Sigmoid colon (tissue), 7 donors: ENCODE data around the gene MRPL19. TPM values are rescaled to one million over a fixed set of nuclear protein-coding genes. Genes with fewer than 3 reads are reported as not detected.
"Not testable (repeated sequence)": the region's sequence is repeated elsewhere in the genome, so short reads cannot be mapped to it uniquely, and the experiment has no call there.

ENCODE experiments used
- DNase-seq: peaks from one replicate; pipeline ENCODE4 v3.0.0-alpha.2; 2019
- H3K27ac ChIP-seq, 4 donors: fragments of 200-600 bp; sonication (generic); one replicate each; pipeline ENCODE4 v1.5.1; 2016 to 2019; ENCODE audit warnings: mild to moderate bottlenecking in 1 of 4
- H3K27me3 ChIP-seq, 3 donors: fragments of 200-600 bp; sonication (generic); one replicate each; pipeline ENCODE4 v1.5.1; 2019; ENCODE audit warnings: mild to moderate bottlenecking in 1 of 3
- H3K36me3 ChIP-seq, 4 donors: fragments of 200-600 bp; sonication (generic); one replicate each; pipeline ENCODE4 v1.5.1; 2016 to 2019
- H3K4me1 ChIP-seq, 4 donors: fragments of 200-600 bp; sonication (generic); one replicate each; pipeline ENCODE4 v1.5.1; 2017 to 2019
- H3K4me3 ChIP-seq, 4 donors: fragments of 200-600 bp; sonication (generic); one replicate each; pipeline ENCODE4 v1.5.1; 2017 to 2019; ENCODE audit warnings: mild to moderate bottlenecking in 2 of 4, moderate library complexity in 1 of 4
- H3K9me3 ChIP-seq, 4 donors: fragments of 200-600 bp in 3 of 4; sonication (generic) in 3 of 4; one replicate each; pipeline versions ENCODE4 v1.5.1 to v1.6.1; 2013 to 2019
- EP300 ChIP-seq, 4 donors: sonication (generic); formaldehyde crosslinking; IDR thresholded peaks; one replicate each; pipeline ENCODE4 v1.6.1; 2017; ENCODE audit warnings: antibody characterized with exemption in 4 of 4
- POLR2A ChIP-seq, 2 donors: fragments of 450-650 bp; IDR thresholded peaks; one replicate each; pipeline ENCODE4 v1.6.1; 2016; ENCODE audit warnings: antibody characterized with exemption in 2 of 2, mild to moderate bottlenecking in 2 of 2, moderate library complexity in 2 of 2
- POLR2AphosphoS5 ChIP-seq, 4 donors: sonication (generic); formaldehyde crosslinking; IDR thresholded peaks; one replicate each; pipeline ENCODE4 v1.6.1; 2017; ENCODE audit warnings: antibody characterized with exemption in 4 of 4
- WGBS, 2 donors: extraction: QIAGEN DNeasy Blood & Tissue Kit; methylation state at CpG; one replicate each; pipeline ENCODE4 v1.1.7; 2013; 5-methylcytosine and 5-hydroxymethylcytosine counted together
- intact Hi-C: fragments of 100-400 bp; cut with DNase I; formaldehyde crosslinking; loops from one replicate; pipeline ENCODE4 v1.15.1; 2023
- polyA plus RNA-seq, 3 donors: library from polyadenylated mRNA; stranded (reverse); fragments of 200-250 nt; gene quantifications; one replicate each; pipeline ENCODE4 v1.2.3, GENCODE V29; 2013
- total RNA-seq, 4 donors: library from RNA; depleted of rRNA; stranded (reverse); fragments of >200 nt; gene quantifications; one replicate each; pipeline ENCODE4 v1.1.0, GENCODE V29; 2016
- TF ChIP-seq, protein P1 (sequence below), 4 experiments: fragments of 450-650 bp in 3 of 4; fragments of 200-600 bp in 1 of 4; IDR thresholded peaks; one replicate each; pipeline ENCODE4 v1.5.1; 2016 to 2019; ENCODE audit warnings: antibody characterized with exemption in 4 of 4, mild to moderate bottlenecking in 3 of 4, moderate library complexity in 2 of 4
- donor health status: healthy with polysubstance abuse.
- donor health status: Bipolar disorder and iron deficiency.
- donor health status: healthy.

MRPL19 gene
- total and polyA plus RNA-seq, 7 donors, result 24.8 to 52.1 (median 36.4) TPM

DNA sequence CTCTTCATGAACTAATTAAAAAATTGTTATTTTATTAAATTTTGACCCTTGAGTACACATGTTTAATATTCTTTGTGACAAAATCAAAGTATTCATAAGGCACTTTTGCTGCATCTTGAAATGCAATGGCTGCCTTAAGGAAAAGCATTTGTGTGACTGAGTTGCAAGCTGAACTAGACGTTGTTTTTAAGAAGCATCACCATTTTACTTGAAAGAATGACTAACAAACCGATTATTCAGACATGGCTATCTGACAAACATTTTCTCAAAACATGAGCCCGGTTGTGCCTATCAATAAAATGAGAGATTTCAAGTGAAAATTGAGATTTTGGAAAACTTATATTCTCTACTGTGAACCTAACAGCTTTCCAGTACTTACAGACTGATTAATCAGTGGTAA lies 61.3 kb downstream of the MRPL19 start:
- Histone ChIP-seq H3K27me3 (no peaks in the 10 kb centered on the region), H3K4me3 (no peak overlapping the region), H3K36me3 (peaks cover 0 to 33% (median 11%) of the 10 kb centered on the region in 4 donors), H3K27ac (no peak overlapping the region), H3K9me3 (no peaks in the 10 kb centered on the region), H3K4me1 (peaks cover 0 to 29% (median 21%) of the 10 kb centered on the region in 4 donors)
- intact Hi-C loops, result no loop called here
- 82 to 89% methylated on average over 3 of the region's 3 CpGs for WGBS, 2 donors
- DNase-seq, result no peak
- TF ChIP-seq, protein P1, sequence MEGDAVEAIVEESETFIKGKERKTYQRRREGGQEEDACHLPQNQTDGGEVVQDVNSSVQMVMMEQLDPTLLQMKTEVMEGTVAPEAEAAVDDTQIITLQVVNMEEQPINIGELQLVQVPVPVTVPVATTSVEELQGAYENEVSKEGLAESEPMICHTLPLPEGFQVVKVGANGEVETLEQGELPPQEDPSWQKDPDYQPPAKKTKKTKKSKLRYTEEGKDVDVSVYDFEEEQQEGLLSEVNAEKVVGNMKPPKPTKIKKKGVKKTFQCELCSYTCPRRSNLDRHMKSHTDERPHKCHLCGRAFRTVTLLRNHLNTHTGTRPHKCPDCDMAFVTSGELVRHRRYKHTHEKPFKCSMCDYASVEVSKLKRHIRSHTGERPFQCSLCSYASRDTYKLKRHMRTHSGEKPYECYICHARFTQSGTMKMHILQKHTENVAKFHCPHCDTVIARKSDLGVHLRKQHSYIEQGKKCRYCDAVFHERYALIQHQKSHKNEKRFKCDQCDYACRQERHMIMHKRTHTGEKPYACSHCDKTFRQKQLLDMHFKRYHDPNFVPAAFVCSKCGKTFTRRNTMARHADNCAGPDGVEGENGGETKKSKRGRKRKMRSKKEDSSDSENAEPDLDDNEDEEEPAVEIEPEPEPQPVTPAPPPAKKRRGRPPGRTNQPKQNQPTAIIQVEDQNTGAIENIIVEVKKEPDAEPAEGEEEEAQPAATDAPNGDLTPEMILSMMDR (IDR thresholded peaks at IDR 0.05), result no peak
- TF ChIP-seq EP300 (IDR thresholded peaks at IDR 0.05) (no peak), POLR2AphosphoS5 (IDR thresholded peaks at IDR 0.05) (no peak), POLR2A (IDR thresholded peaks at IDR 0.05) (no peak)

DNA sequence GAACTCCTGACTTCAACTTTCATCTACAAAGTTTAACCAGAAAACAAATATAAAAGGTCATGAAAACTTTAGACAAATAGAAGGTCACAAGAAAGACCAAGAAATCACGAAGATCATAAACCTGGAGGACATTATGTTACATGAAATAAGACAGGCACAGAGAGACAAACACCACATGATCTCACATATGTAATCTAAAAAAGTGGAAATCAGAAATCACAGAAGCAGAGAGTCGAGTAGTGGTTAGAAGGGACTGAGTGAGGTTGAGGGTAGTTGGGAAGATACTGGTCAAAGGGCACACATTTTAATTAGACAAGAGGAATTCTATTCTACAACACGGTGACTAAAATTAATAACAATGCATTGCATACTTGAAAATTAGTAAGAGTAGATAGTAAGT lies 62.7 kb downstream of the MRPL19 start:
- Histone ChIP-seq H3K36me3 (peaks cover 0 to 19% (median 10%) of the 10 kb centered on the region in 4 donors), H3K27ac (no peak overlapping the region), H3K9me3 (no peaks in the 10 kb centered on the region), H3K4me3 (peak overlapping the region in 2 of 4 donors; percentile 60 to 76), H3K4me1 (peaks cover 0 to 29% (median 21%) of the 10 kb centered on the region in 4 donors), H3K27me3 (no peaks in the 10 kb centered on the region)
- intact Hi-C loops, result no loop called here
- TF ChIP-seq POLR2AphosphoS5 (IDR thresholded peaks at IDR 0.05) (no peak), POLR2A (IDR thresholded peaks at IDR 0.05) (no peak), EP300 (IDR thresholded peaks at IDR 0.05) (no peak)
- TF ChIP-seq, protein P1 (IDR thresholded peaks at IDR 0.05), result no peak
- WGBS, 2 donors, result 10 to 39% methylated on average over 3 of the region's 3 CpGs
- no peak for DNase-seq

DNA sequence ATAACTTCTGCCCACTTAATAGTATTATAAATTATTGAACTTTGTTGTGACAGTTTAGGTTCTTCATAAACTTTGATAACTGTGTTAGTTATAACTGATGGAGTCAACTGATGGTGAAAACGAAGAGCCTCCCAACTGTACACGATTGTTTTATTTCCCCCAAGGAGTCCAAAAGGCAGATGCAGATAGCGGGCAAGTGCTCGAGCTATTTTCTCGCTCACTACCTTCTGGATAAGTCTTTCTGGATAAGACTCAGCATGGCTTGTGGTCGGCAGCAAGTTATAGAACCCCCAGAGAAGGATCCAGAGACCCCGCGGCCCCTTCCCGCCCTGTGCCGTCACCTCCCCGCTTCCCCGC lies 63.6 kb downstream of the MRPL19 start:
- peak overlapping the region; percentile 84 to 91 (median 89) for H3K27ac ChIP-seq
- TF ChIP-seq EP300 (IDR thresholded peaks at IDR 0.05), result no peak
- peaks cover 0 to 10% (median 2%) of the 10 kb centered on the region in 4 donors for H3K36me3 ChIP-seq
- no peaks in the 10 kb centered on the region for H3K9me3 ChIP-seq
- no peak for DNase-seq
- 0 to 1% methylated on average over 12 of the region's 12 CpGs for WGBS, 2 donors
- peak overlapping the region; percentile 60 to 79 (median 70) for H3K4me3 ChIP-seq
- no peaks in the 10 kb centered on the region for H3K27me3 ChIP-seq
- H3K4me1 ChIP-seq, result peaks cover 0 to 29% (median 21%) of the 10 kb centered on the region in 4 donors
- intact Hi-C loops, result no loop called here

DNA sequence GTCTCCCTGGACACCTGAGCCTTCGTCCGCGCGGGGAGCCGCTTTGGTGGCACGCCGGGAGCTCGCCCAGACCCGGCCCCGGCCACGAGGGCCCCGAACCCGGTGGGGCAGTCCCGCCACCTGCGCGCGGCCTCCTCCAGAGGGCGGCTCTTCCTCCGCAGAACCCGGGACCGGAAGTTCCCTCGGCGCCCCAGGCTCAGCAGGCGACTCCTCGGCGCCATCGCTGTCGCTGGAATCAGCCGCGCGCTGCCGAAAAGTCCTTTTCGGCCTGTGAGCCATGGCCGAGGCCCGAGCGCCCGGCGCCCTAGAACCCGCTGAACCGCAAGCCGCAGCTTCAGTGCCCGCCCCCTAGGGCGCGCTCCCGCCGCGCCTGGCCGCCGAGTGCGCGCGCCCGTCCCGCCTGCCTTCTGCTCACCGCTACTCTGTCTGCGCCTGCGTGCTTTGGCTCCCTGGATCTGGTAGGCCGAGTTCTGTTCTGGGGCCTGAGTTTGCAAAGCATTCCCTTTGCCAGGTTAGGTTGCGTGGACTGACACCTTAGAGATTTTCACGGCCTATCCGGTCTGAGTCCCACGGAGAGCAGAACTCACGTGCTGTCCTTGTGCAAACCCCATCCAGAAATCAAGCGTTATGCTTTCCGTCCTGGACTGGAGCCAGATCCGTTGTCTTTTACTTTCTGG lies 64.1 kb downstream of the MRPL19 start, which contains the start of gene GCFC2:
Gene GCFC2, minus strand, starts transcription at position 339 of the 677 bp plus-strand sequence. Its CDS starts 60 bp downstream, at position 279.
- H3K27ac ChIP-seq, result peak within 1 kb of the TSS; percentile 84 to 91 (median 89)
- WGBS, 2 donors, result 1 to 2% methylated on average over 66 of the region's 66 CpGs
- no peaks in the 10 kb centered on the region for H3K27me3 ChIP-seq
- H3K4me3 ChIP-seq, result peak within 1 kb of the TSS; percentile 60 to 79 (median 70)
- peak; percentile 93 for DNase-seq
- peaks cover 0 to 29% (median 21%) of the 10 kb centered on the region in 4 donors for H3K4me1 ChIP-seq
- H3K36me3 ChIP-seq, result peaks cover 0 to 6% (median 1%) of the 10 kb centered on the region in 4 donors
- intact Hi-C loops, result no loop called here
- TF ChIP-seq POLR2A (IDR thresholded peaks at IDR 0.05) (no peak), POLR2AphosphoS5 (IDR thresholded peaks at IDR 0.05) (peak in 3 of 4 donors; percentile 19 to 67 (median 56)), EP300 (IDR thresholded peaks at IDR 0.05) (no peak)
- TF ChIP-seq, protein P1 (IDR thresholded peaks at IDR 0.05), result peak in 3 of 4 experiments; percentile 24 to 33 (median 30)
- no peaks in the 10 kb centered on the region for H3K9me3 ChIP-seq

DNA sequence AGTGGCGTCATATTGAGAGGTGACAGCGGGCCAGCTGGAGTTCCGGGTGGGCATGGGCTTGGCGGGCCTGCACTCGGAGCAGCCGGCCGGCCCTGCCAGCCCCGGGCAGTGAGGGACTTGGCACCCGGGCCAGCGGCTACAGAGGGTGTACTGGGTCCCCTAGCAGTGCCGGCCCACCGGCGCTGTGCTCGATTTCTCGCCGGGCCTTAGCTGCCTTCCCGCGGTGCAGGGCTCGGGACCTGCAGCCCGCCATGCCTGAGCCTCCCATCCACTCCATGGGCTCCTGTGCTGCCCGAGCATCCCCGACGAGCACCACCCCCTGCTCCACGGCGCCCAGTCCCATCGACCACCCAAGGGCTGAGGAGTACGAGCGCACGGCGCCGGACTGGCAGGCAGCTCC lies 65.0 kb downstream of the MRPL19 start:
- H3K4me3 ChIP-seq, DNase-seq, H3K36me3 ChIP-seq, H3K27me3 ChIP-seq, H3K9me3 ChIP-seq, intact Hi-C loops: not testable (repeated sequence)
- WGBS, 2 donors, result 96 to 98% methylated on average over 31 of the region's 31 CpGs
- Histone ChIP-seq H3K27ac (peak overlapping the region in 1 of 4 donors; percentile 91), H3K4me1 (peaks cover 0 to 29% (median 21%) of the 10 kb centered on the region in 4 donors)
